VCaP (cell line): Measurements from ENCODE around the gene WDR33.

Experiments
- H3K27ac ChIP-seq: fragments of 450-650 bp; 2 replicates; pipeline ENCODE4 v1.5.1; 2017
- TF ChIP-seq, protein P1 (sequence below): fragments of 450-650 bp; conservative IDR thresholded peaks from 2 replicates; pipeline ENCODE4 v1.5.1; 2017; ENCODE audit warnings: mild to moderate bottlenecking, moderate library complexity

The WDR33 gene

DNA sequence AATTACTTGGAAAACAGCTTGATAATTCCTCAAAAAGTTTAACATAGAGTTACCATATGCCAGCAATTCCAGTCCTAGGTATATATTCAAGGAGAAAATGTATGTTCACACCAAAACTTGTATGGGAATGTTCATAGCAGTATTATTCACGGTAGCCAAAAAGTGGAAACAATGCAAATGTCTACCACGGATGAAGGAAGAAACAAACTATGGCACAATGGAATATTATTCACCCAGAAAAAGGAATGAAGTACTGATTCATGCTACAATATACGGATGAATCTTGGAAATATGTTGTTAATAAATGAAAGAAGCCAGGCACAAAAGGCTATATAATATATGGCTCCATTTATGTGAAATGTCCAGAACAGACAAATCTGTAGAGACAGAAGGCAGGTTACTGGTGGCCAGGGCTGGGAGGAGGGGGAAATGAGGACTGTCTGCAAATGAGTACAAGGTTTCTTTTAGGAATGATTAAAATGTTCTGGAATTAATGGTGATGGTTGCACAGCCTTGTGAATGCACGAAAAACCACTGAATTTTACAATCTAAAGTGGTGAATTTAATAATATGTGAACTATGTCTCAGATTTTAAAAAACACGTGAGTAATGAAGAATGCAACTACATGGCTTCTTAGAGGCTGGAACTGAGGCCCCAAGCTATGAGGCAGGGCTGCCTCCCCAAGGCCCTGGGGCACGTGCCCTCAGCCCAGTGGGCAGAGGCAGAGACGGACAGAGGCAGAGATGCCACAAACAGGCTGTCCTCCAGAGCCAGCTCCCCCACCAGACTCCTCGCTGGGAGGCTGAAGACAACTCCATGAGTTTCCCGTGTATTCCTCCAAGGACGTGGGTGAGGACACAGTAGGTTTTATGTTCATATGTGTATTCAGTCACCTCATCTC, 140.7 kb downstream of the WDR33 start:
- no peak overlapping the region for H3K27ac ChIP-seq
- TF ChIP-seq, protein P1, sequence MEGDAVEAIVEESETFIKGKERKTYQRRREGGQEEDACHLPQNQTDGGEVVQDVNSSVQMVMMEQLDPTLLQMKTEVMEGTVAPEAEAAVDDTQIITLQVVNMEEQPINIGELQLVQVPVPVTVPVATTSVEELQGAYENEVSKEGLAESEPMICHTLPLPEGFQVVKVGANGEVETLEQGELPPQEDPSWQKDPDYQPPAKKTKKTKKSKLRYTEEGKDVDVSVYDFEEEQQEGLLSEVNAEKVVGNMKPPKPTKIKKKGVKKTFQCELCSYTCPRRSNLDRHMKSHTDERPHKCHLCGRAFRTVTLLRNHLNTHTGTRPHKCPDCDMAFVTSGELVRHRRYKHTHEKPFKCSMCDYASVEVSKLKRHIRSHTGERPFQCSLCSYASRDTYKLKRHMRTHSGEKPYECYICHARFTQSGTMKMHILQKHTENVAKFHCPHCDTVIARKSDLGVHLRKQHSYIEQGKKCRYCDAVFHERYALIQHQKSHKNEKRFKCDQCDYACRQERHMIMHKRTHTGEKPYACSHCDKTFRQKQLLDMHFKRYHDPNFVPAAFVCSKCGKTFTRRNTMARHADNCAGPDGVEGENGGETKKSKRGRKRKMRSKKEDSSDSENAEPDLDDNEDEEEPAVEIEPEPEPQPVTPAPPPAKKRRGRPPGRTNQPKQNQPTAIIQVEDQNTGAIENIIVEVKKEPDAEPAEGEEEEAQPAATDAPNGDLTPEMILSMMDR: no peak

DNA sequence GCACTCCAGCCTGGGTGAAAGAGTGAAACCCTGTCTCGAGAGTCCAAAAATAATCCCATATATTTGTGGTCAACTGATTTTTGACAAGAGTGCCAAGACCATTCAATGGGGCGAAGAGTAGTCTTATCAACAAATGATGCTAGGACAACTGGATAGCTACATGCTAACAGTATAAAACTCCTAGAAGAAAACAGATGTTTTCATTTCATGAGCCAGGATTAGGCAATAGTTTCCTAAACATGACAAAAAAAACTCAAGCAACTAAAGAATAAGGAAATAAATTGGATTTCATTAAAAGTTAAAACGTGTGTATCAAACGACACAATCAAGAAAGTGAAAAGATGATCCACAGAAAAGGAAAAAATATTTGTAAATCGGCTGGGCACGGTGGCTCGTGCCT, 141.9 kb downstream of the WDR33 start:
- TF ChIP-seq, protein P1: no peak
- H3K27ac ChIP-seq: no peak overlapping the region

DNA sequence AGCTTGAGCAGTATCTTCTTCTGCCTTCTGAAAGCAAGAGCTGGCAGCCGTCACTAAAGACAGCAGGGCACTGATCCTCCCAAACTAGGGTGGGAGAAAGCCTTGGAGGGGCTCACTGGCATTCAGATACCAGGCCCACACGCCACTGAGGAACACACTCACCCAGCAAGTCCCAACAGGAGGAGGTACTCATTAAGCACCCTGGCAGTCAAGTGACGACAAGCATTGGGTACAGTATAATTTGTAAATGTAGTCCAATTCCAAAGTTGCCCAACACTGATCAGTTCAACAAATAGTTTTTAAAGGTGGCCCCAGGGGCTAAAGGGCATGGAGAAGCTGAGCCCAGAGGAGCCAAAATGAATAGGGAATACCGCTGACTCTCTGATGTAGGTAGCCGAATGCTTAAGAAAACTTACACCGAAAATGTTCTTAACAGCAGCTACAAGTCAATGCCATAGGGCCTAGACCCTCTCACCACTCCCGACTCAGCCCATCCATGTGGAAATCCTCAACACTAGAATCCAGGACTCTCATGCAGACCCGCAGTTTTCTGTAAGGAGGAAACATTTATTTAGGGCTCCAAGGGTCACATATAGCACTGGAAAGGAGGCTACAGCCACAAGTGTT, 145.6 kb downstream of the WDR33 start:
- no peak overlapping the region for H3K27ac ChIP-seq
- TF ChIP-seq, protein P1: no peak

DNA sequence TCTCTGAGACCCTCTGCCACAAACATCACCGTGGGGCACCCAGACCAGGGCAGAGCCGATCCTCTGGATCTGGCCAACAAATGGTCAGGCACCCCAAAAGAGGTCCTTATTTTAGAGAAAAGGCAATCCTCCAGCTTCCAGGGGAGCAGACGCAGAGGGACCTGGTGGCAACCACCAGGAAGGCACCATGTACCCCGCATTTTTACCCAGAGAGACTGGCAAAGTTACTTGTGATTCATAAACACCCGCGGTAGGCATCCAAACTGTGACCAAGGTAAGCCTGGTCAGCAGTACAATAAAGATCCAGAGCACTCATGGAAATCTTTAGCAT, 146.1 kb downstream of the WDR33 start:
- H3K27ac ChIP-seq: no peak overlapping the region
- TF ChIP-seq, protein P1: no peak

DNA sequence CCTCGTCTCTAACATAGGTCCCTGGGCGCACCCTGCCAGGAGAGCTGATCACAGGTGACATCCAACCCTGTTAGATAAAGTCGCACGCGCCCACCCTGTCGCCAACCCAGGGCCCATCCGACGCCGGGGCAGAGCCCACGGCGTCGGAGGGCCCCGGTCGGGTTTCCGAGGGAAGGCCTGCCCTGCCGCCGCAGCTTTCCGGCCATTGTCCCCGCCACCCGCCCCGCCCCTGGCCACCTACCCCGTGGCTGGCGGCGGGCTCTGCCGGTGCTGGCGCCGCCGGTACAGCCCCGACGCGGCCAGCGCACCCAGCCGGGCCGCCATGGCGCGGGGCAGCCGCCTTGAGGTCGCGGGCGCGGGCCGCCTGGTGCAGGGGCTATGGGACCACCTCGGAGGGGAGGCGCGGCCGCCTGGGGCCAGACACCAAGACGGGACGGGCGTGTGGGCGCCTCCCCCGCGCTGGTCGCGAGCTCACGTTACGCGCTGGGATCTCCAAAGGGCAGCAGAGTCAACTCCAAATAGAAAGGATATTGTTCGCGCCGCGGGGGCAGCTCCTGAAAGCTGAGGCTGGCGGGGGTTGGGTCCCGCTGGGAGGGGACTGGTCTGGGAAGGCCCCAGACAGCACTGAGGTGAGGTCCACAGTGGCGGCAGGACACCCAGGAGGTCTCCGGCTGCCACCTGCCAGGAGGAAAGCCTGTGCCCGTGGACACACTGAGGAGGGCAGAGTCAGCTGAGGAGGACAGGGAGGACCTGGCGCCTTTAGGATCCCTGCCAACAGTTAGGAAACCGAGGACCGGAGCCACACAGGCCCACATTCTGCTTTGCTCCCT, 146.7 kb downstream of the WDR33 start:
- no peak overlapping the region for H3K27ac ChIP-seq
- TF ChIP-seq, protein P1: no peak

DNA sequence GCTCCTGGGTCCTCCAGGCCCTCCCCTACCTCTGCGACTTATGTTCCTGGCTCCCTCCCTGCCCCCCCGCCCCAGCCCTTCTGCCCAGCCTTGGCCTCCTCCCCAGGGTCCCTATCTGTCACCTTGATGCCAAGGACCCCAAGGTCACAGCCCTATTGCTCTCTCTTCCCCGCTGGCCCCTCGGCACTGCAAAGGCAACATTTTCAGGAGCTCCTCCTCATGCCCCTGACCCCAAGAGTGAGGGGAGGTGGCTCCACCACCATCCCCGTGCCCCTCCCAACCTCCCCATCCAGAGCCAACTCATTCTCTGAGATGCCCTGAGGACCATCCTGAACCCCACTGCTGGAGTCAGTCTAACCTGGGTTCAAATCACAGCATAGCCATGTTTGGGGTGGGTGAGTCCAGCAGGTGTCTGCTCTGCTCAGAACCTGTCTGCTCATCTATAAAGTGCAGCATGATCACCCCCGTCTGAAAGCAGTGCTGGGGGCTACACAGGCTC, 147.4 kb downstream of the WDR33 start:
- TF ChIP-seq, protein P1: no peak
- no peak overlapping the region for H3K27ac ChIP-seq

DNA sequence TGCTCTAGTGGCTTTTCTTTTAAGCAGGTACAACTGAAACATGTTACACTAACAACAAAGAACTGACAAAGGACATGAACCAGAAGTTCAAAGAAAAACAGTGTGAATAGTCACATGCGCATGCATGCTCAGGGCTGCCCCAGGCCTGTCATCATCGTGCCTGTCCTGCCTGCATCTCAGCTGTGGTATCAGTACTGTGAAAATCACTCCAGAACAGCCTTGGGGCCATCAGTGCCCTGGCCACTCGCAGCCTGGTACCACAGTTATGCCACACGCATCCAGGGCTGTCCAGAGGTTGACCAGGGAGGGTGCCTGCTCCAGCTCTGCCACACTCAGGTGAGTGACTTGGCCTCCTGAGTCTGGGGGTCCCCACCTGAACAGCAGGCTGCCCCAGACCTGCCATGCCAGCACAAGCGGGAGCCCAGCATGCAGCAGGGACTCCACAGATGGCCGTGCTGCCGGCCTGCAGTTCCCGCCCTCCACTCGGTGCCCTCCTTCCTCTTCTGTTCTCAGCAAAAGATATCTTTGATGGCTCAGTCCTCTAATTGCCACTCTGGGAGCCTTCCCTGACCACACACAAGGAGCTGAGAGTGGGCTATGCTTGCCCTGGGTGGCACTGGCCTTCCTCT, 147.9 kb downstream of the WDR33 start:
- TF ChIP-seq, protein P1: no peak
- no peak overlapping the region for H3K27ac ChIP-seq
